GM12878 (cell line): ENCODE data around the gene CD151. TPM values are rescaled to one million over a fixed set of nuclear protein-coding genes. Genes with fewer than 3 reads are reported as not detected.

Experiments
- ATAC-seq: fragments of 200-7000 bp; cut with Tn5 transposase; 3 replicates; pipeline ENCODE4 v1.9.1; 2020; ENCODE audit warnings: mild to moderate bottlenecking, moderate library complexity
- BruUV-seq: library from RNA; stranded (reverse); fragments of 400-500 nt; replicated peaks from 2 replicates; lab custom pipeline; 2021; lab: Mats Ljungman, UMichigan
- CTCF ChIA-PET: fragments of 300-600 bp; sonication (Branson Sonifier 250); formaldehyde crosslinking; extraction: SDS; loops from one replicate; lab custom pipeline; 2021; ENCODE audit warnings: inconsistent platforms; lab: Yijun Ruan, JAX
- POLR2A ChIA-PET: fragments of 350-600 bp; formaldehyde crosslinking; extraction: SDS; loops from one replicate; lab custom pipeline; 2021; ENCODE audit warnings: inconsistent platforms; lab: Charles Lee
- RAD21 ChIA-PET: fragments of 300-600 bp; sonication (Branson Sonifier 250); formaldehyde crosslinking; loops from one replicate; lab custom pipeline; 2023; ENCODE audit warnings: antibody characterized with exemption; ENCODE audit not compliant: unreplicated experiment; lab: Charles Lee
- SMC1A ChIA-PET: fragments of 300-600 bp; sonication (Branson Sonifier 250); formaldehyde crosslinking; loops from one replicate; lab custom pipeline; 2023; ENCODE audit not compliant: unreplicated experiment, uncharacterized antibody; lab: Charles Lee
- DNase-seq: peaks from one replicate; pipeline ENCODE4 v3.0.0-alpha.2; 2011; ENCODE audit warnings: low read depth, low spot score
- FAIRE-seq: peaks from 3 replicates; lab custom pipeline; 2011; peaks lifted over from hg19 to GRCh38; lab: Jason Lieb, UNC
- H2AFZ ChIP-seq: 2 replicates; pipeline ENCODE4 v1.6.0; 2011; ENCODE audit warnings: low read depth, low read length, control low read depth; ENCODE audit not compliant: control insufficient read depth
- H3K27ac ChIP-seq: 2 replicates; pipeline ENCODE4 v1.5.1; 2011; ENCODE audit warnings: control low read depth; ENCODE audit not compliant: control insufficient read depth, insufficient read depth
- H3K27me3 ChIP-seq, 2 experiments: replicated peaks in 1 of 2; 2 replicates each; pipeline versions ENCODE4 v1.6.0 to v1.6.1; 2011; ENCODE audit warnings: low read length in 1 of 2; ENCODE audit not compliant: control insufficient read depth in 2 of 2, insufficient read depth in 2 of 2
- H3K36me3 ChIP-seq, 2 experiments: 2 replicates each; pipeline ENCODE4 v1.5.1; 2011; ENCODE audit warnings: low read length in 1 of 2; ENCODE audit not compliant: control insufficient read depth in 2 of 2, insufficient read depth in 2 of 2
- H3K4me1 ChIP-seq: 2 replicates; pipeline ENCODE4 v1.6.1; 2011; ENCODE audit warnings: mild to moderate bottlenecking, low read length, moderate library complexity, mixed read lengths; ENCODE audit not compliant: control insufficient read depth, insufficient read depth
- H3K4me2 ChIP-seq: 2 replicates; pipeline ENCODE4 v1.6.0; 2011; ENCODE audit warnings: control low read depth; ENCODE audit not compliant: control insufficient read depth, insufficient read depth
- H3K4me3 ChIP-seq: fragments of 200-600 bp; sonication (generic); 2 replicates; pipeline ENCODE4 v1.5.1; 2016
- H3K79me2 ChIP-seq: 2 replicates; pipeline ENCODE4 v1.6.0; 2011; ENCODE audit warnings: low read length; ENCODE audit not compliant: control insufficient read depth, insufficient read depth
- H3K9ac ChIP-seq: 2 replicates; pipeline ENCODE4 v1.8.0; 2011; ENCODE audit warnings: low read length, control low read depth, mixed read lengths; ENCODE audit not compliant: control insufficient read depth, insufficient read depth
- H3K9me3 ChIP-seq: replicated peaks from 3 replicates; pipeline ENCODE4 v1.5.1; 2011; ENCODE audit warnings: mild to moderate bottlenecking, low read length; ENCODE audit not compliant: control insufficient read depth, insufficient read depth
- H4K20me1 ChIP-seq: 2 replicates; pipeline ENCODE4 v1.6.0; 2011; ENCODE audit not compliant: control insufficient read depth, insufficient read depth
- GABPA ChIP-seq: IDR thresholded peaks from 2 replicates; pipeline ENCODE4 v1.6.1; 2014; ENCODE audit warnings: antibody characterized with exemption, low read depth, mild to moderate bottlenecking, inconsistent platforms
- IRF4 ChIP-seq: IDR thresholded peaks from 2 replicates; pipeline ENCODE4 v1.6.1; 2011; ENCODE audit warnings: low read depth, low read length
- NFXL1 ChIP-seq: fragments of 450-650 bp; IDR thresholded peaks from 2 replicates; pipeline ENCODE4 v1.6.1; 2017; ENCODE audit warnings: antibody characterized with exemption, mild to moderate bottlenecking, borderline replicate concordance
- NFYA ChIP-seq: IDR thresholded peaks from 2 replicates; pipeline ENCODE4 v1.6.1; 2011; ENCODE audit warnings: low read depth, mild to moderate bottlenecking, low read length, improper control_type of control experiment, borderline replicate concordance
- PAX8 ChIP-seq: fragments of 450-650 bp; IDR thresholded peaks from 2 replicates; pipeline ENCODE4 v1.6.1; 2017; ENCODE audit warnings: mild to moderate bottlenecking, moderate library complexity
- RCOR1 ChIP-seq: conservative IDR thresholded peaks from 2 replicates; pipeline ENCODE4 v1.6.1; 2012; ENCODE audit warnings: low read depth, low read length, improper control_type of control experiment
- ZBTB11 ChIP-seq: fragments of 450-650 bp; formaldehyde crosslinking; IDR thresholded peaks from 2 replicates; pipeline ENCODE4 v1.5.0; 2022; ENCODE audit warnings: mild to moderate bottlenecking, missing genetic modification characterization
- WGBS: methylation state at CpG from one replicate; pipeline ENCODE4 v1.1.6; 2016; ENCODE audit warnings: low lambda C conversion rate; ENCODE audit not compliant: insufficient replicate concordance, insufficient coverage; ENCODE audit errors: missing lambda C conversion rate; 5-methylcytosine and 5-hydroxymethylcytosine counted together
- in situ Hi-C: fragments of 300-500 bp; cut with MboI; formaldehyde crosslinking; loops from 9 replicates; pipeline ENCODE4 v1.14.3; 2018; ENCODE audit warnings: mixed read lengths
- intact Hi-C: fragments of 100-400 bp; cut with micrococcal nuclease; formaldehyde crosslinking; loops from one replicate; pipeline ENCODE4 v1.14.2; 2022; ENCODE audit not compliant: unreplicated experiment
- polyA plus RNA-seq, 11 experiments: library from polyadenylated mRNA; depleted of rRNA in 4 of 11; unstranded in 6 of 11; stranded (reverse) in 5 of 11; fragments of >200 nt; fragmentation: Nextera tagmentation in 4 of 11; fragmentation: Illumina TruSeq in 1 of 11; extraction: Ambion mirVana in 4 of 11; extraction: Trizol in 1 of 11; gene quantifications; 1 replicate in 1 of 11; 2 replicates in 10 of 11; pipeline versions ENCODE4 v1.2.1 to v1.2.3, GENCODE V29; 2011 to 2016; ENCODE audit warnings: inconsistent platforms in 2 of 11, missing spikeins in 2 of 11, low read depth in 1 of 11
- total RNA-seq, 4 experiments: library from RNA; depleted of rRNA in 3 of 4; stranded (reverse); fragments of >200 nt in 3 of 4; fragmentation: Illumina TruSeq in 1 of 4; extraction: Trizol in 1 of 4; gene quantifications; 2 replicates each; pipeline versions ENCODE4 v1.2.1 to v1.2.3, GENCODE V29; 2013 to 2021

CD151 gene
- total and polyA plus RNA-seq, 10 of the 15 experiments (the other 5 are each of a cell fraction or from before 2014, with no cell fraction given): 0.52 to 41.7 (median 14.7) TPM

GRCh38 chr11:869399-870126, 36.8 kb downstream of the CD151 start:
- intact Hi-C loops: no loop called here
- POLR2A ChIA-PET: interaction anchor here (1.1 kb wide), 1 partner anchor 22 kb away, joined by 3 read pairs; no protein-coding TSS in a partner anchor
- CTCF ChIA-PET: no interaction called here
- ATAC-seq (no peak), FAIRE-seq (no peak), DNase-seq (no peak)
- Histone ChIP-seq H3K27me3 (no peaks in the 10 kb centered on the region), H3K9ac (no peak overlapping the region), H2AFZ (no peak overlapping the region), H3K79me2 (no peaks in the 10 kb centered on the region), H3K27ac (no peak overlapping the region), H3K4me3 (no peak overlapping the region), H4K20me1 (no peaks in the 10 kb centered on the region), H3K9me3 (no peaks in the 10 kb centered on the region), H3K36me3 (no peaks in the 10 kb centered on the region; a peak in 1 of 4 replicates), H3K4me1 (no peaks in the 10 kb centered on the region), H3K4me2 (no peak overlapping the region)
- SMC1A ChIA-PET: no interaction called here
- RAD21 ChIA-PET: no interaction called here
- no peak for TF ChIP-seq IRF4
- no peak for TF ChIP-seq RCOR1
- no peak for TF ChIP-seq ZBTB11 (CRISPR knock-in tag)
- no peak for TF ChIP-seq PAX8
- TF ChIP-seq GABPA: no peak
- no peak for TF ChIP-seq NFYA
- TF ChIP-seq NFXL1: no peak
- WGBS: 87% methylated on average over 25 of the region's 25 CpGs
- in situ Hi-C loops: no loop called here
- no TSS peak for BruUV-seq
